Stimulated activated CD4-positive, alpha-beta T cell treated with anti-CD3 and anti-CD28 coated beads, Interleukin-1b, Interleukin-23, amount 100 ng/mL, for 4 hours (primary cell): ENCODE measurements around the gene MYH1.
"Not testable (repeated sequence)": the region's sequence is repeated elsewhere in the genome, so short reads cannot be mapped to it uniquely, and the experiment has no call there.

Experiments
- DNase-seq, 2 donors: peaks; one replicate each; pipeline ENCODE4 v3.0.0-alpha.2; 2020; ENCODE audit warnings: low read depth in 2 of 2

MYH1 gene

GRCh38 chr17:10518271-10519037, at the start of gene MYH1:
Gene MYH1 (minus strand): TSS chr17:10518542. CDS start chr17:10516642, 1,900 bp downstream.
- DNase-seq, result no peak

- no peak for DNase-seq
Observed at GRCh38 chr17:10563991-10564660, 45.8 kb upstream of the MYH1 start.

DNA sequence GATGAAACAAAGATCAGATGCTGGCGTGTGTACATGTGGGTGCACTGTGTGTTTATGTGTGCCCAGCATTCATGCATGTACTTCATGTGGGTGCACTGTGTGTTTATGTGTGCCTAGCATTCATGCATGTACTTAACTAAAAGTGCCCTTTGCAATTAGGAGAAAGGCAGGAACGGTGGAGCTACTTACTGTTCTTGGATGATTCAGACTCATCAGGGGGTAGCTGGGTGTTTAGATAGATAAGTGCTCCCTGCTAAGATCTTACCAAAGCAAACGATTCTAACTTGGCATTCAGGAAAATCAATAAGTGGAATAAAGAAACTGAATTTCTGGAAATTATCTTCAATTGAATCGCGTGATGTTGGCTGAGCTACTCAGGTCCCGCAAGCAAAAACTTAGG, 39.7 kb upstream of the MYH1 start:
- no peak for DNase-seq

- no peak for DNase-seq
Observed at GRCh38 chr17:10557422-10557821, 39.1 kb upstream of the MYH1 start.

DNA sequence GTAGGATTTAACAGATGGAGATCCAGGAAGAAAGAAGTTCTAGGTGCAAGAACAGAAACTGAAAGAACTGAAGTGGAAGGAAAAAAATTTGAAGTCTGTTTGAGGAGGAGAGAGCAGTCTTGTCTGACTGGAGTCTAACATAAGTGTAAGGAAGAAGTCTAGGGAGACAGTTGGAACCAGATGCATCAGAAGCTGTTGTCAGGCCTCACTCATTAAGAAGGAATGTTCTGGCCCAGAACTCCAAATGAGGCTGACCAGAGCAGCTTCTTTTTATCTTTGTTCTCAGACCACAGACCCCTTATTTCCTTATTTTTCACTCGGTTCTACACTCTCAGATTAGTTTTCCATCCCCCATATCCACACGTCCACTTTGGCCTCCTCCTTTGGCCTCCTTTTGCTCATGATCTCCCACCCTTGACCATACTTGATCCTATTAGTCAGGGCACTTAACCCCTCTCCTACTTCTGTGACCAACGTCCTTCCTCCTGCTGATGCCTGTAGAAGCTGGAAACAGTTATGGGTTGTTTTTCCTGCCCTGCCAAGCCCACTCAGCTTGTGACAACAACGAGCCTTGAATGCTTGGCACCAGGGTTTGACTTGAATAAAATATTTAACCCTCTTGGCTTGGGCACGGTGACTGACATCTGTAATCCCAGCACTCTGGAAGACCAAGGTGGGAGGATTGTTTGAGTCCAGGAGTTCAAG, 38.1 kb upstream of the MYH1 start:
- DNase-seq, result no peak

- no peak for DNase-seq
Observed at GRCh38 chr17:10550014-10550413, 31.7 kb upstream of the MYH1 start.

DNA sequence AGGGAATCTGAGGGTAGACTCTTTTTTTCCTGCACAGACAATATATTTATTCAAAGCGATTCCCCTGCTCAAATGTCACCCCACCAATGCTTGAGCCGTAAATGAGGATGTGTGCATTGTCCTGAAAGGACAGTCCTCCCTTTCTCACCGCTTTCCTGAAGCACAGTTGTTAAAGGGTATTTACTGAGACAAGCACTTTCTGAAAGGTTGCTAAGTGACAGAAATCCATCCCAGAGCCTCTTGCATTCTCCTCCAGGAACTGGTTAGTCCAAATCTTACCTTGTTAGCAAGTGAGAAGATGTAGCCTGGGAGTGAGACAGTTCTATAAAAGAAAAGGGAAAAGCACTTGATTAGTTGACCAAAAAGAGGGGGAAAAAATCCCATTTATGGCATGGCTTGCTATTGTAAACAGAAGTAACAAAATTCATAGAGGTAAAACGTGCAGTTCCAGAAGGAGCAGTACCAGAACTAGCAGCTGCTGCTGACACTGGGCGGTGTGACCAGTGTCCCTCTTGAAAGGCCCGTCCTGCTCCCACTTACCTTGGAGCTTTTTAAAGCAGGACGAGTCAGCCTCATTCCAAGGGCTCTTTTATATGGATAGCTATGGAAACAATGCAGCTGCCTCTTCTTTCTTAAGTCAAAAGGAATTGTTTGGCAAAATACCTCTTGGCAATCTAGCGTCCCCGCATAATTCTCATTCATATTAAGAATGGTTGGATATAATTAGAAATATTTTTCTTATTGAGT, 30.9 kb upstream of the MYH1 start, which contains the start of gene MYH2:
TSS of gene MYH2 (minus strand) at position 563 of the 747 bp plus-strand sequence. CDS start 1,738 bp downstream, outside the sequence.
- DNase-seq, result no peak

GRCh38 chr17:10547351-10547750, 29.0 kb upstream of the MYH1 start:
- DNase-seq, result no peak

GRCh38 chr17:10543486-10543885, 25.1 kb upstream of the MYH1 start:
- DNase-seq, result not testable (repeated sequence)

GRCh38 chr17:10541179-10541578, 22.8 kb upstream of the MYH1 start:
- DNase-seq, result not testable (repeated sequence)

GRCh38 chr17:10532026-10532425, 13.7 kb upstream of the MYH1 start:
- no peak for DNase-seq

GRCh38 chr17:10527419-10527818, 9.1 kb upstream of the MYH1 start:
- DNase-seq, result no peak

GRCh38 chr17:10526517-10526916, 8.2 kb upstream of the MYH1 start:
- DNase-seq, result no peak

DNA sequence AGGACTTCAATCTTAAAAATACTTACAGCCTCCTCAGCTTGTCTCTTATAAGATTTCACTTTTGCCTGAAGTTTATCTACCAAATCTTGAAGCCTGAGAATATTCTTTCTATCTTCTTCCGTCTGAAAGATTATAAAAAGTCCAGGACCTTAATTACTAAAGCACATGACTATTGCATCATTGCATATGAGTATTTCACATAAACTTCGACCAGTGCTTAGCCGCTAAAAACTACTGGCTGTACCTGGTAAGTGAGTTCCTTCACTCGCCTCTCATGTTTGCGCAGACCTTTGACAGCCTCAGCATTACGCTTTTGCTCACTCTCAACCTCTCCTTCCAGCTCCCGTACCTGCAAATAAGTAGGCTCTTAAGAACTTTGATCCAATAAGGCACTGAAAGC, 4.7 kb upstream of the MYH1 start:
- DNase-seq, result no peak

GRCh38 chr17:10521949-10522348, 3.6 kb upstream of the MYH1 start:
- DNase-seq, result no peak

- no peak for DNase-seq
Observed at GRCh38 chr17:10516638-10517037, 1.7 kb downstream of the MYH1 start.

DNA sequence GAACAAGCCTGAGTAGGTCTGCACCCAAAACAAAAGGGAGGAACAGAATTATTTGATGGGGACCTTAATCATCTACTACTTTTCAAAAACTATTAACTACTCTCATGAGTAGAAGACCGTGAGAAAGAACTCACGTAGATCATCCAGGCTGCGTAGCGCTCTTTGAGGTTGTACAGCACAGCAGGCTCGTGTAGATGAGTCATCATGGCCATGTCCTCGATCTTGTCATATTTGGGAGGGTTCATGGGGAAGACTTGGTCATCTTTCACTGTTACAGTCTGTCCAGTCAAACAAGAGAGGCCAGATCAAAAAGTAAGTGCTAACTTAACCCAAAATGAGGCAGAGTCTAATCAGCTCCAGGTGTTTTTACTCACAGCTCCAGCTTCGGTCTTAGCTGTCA, 2.3 kb downstream of the MYH1 start:
- DNase-seq, result no peak

DNA sequence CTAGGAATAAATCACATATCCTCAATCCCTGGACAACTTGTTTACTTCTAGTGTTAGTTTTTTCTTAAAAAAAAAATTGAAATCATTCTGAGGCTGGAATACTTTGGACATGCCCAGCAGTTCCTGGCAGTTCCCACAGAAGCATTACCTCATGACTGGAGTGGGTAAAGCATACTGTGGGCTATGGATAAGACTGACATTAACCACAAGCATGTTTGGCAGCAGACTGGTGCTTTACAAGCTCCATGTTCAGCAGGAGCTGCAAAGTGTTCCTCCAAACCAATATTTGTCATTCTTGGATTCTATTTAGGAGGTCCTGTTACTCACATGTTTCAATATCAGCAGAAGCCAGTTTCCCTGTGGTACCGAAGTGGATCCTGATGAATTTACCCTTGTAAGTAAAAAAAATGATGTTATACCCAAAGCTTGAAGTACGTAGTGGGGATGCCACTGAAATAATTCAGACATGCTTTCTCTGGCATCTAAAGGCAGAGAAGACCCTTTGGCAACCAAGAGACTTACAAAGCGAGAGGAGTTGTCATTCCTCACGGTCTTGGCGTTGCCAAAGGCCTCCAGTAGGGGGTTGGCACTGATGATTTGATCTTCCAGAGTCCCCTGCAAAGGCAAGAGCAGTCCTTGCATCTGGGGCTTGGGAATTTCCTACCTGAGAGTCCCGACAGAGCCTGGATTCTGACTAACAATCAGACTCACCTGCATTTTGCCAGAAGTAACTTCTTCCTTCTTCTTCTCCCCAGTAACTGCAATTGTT, 4.9 kb downstream of the MYH1 start:
- no peak for DNase-seq

GRCh38 chr17:10512856-10513255, 5.5 kb downstream of the MYH1 start:
- no peak for DNase-seq

GRCh38 chr17:10499950-10500349, 18.4 kb downstream of the MYH1 start:
- no peak for DNase-seq

GRCh38 chr17:10492004-10492403, 26.3 kb downstream of the MYH1 start:
- DNase-seq, result no peak
